CD14-positive monocyte (primary cell): ENCODE data around the gene FBXW12. TPM values are rescaled to one million over a fixed set of nuclear protein-coding genes. Genes with fewer than 3 reads are reported as not detected.

ENCODE experiments used
- DNase-seq, 3 donors: peaks; one replicate each; pipeline ENCODE4 v3.0.0-alpha.2; 2011 to 2022
- H2AFZ ChIP-seq: 2 replicates; pipeline ENCODE4 v1.6.0; 2012; ENCODE audit warnings: mild to moderate bottlenecking, low read depth, low read length, inconsistent platforms; ENCODE audit not compliant: insufficient read depth, poor library complexity, severe bottlenecking
- H3K27ac ChIP-seq, 2 donors: 1 replicate in 1 of 2; 2 replicates in 1 of 2; pipeline ENCODE4 v1.5.1; 2012 to 2013; ENCODE audit warnings: low read length in 2 of 2, control low read depth in 1 of 2, inconsistent platforms in 1 of 2, low read depth in 1 of 2, mild to moderate bottlenecking in 1 of 2
- H3K27me3 ChIP-seq, 2 donors: one replicate each; pipeline versions ENCODE4 v1.6.0 to v1.6.1; 2011 to 2013; ENCODE audit warnings: low read length in 2 of 2; ENCODE audit not compliant: control insufficient read depth in 2 of 2, insufficient read depth in 2 of 2
- H3K36me3 ChIP-seq, 2 donors: replicated peaks in 1 of 2; 1 replicate in 1 of 2; 2 replicates in 1 of 2; pipeline versions ENCODE4 v1.5.1 to v1.6.1; 2012 to 2013; ENCODE audit warnings: low read length in 2 of 2, control low read depth in 1 of 2, inconsistent platforms in 1 of 2, mild to moderate bottlenecking in 1 of 2; ENCODE audit not compliant: insufficient read depth in 2 of 2, control insufficient read depth in 1 of 2
- H3K4me1 ChIP-seq, 2 donors: 1 replicate in 1 of 2; 2 replicates in 1 of 2; pipeline versions ENCODE4 v1.5.1 to v1.6.1; 2012 to 2013; ENCODE audit warnings: low read length in 2 of 2, control low read depth in 1 of 2, inconsistent platforms in 1 of 2, mild to moderate bottlenecking in 1 of 2, moderate library complexity in 1 of 2; ENCODE audit not compliant: insufficient read depth in 2 of 2, control insufficient read depth in 1 of 2
- H3K4me2 ChIP-seq: replicated peaks from 2 replicates; pipeline ENCODE3; 2012; ENCODE audit warnings: low read length, moderate library complexity, mild to moderate bottlenecking; ENCODE audit not compliant: poor library complexity, severe bottlenecking; ENCODE audit errors: extremely low read depth
- H3K4me3 ChIP-seq, 3 experiments: fragments of 200-600 bp in 1 of 3; sonication (generic) in 1 of 3; replicated peaks in 1 of 3; 1 replicate in 2 of 3; 2 replicates in 1 of 3; pipeline ENCODE4 v1.5.1; 2011 to 2013; ENCODE audit warnings: low read length in 3 of 3, mild to moderate bottlenecking in 3 of 3, control low read depth in 2 of 3, low read depth in 2 of 3, inconsistent platforms in 1 of 3, moderate library complexity in 1 of 3
- H3K79me2 ChIP-seq: 2 replicates; pipeline ENCODE4 v1.6.0; 2012; ENCODE audit warnings: mild to moderate bottlenecking, control low read depth, inconsistent platforms, low read length, moderate library complexity; ENCODE audit not compliant: insufficient read depth
- H3K9ac ChIP-seq: 2 replicates; pipeline ENCODE4 v1.6.0; 2017; ENCODE audit warnings: low read length, mild to moderate bottlenecking; ENCODE audit not compliant: insufficient read depth, poor library complexity, severe bottlenecking
- H3K9me3 ChIP-seq, 2 donors: replicated peaks in 1 of 2; 1 replicate in 1 of 2; 2 replicates in 1 of 2; pipeline versions ENCODE4 v1.5.1 to v1.6.1; 2012 to 2013; ENCODE audit warnings: low read length in 2 of 2, control low read depth in 1 of 2; ENCODE audit not compliant: control insufficient read depth in 1 of 2, insufficient read depth in 1 of 2
- H4K20me1 ChIP-seq: 2 replicates; pipeline ENCODE4 v1.6.0; 2012; ENCODE audit warnings: mild to moderate bottlenecking, low read length, control low read depth, moderate library complexity; ENCODE audit not compliant: insufficient read depth
- H3K27ac Mint-ChIP-seq, 7 donors: one replicate each; pipeline ENCODE4 v1.8.0; 2020; ENCODE audit warnings: mild to moderate bottlenecking in 7 of 7, mixed read lengths in 7 of 7, moderate library complexity in 6 of 7, inconsistent platforms in 2 of 7
- H3K27me3 Mint-ChIP-seq, 3 donors: one replicate each; pipeline ENCODE4 v1.8.0; 2021 to 2022; ENCODE audit warnings: low read depth in 3 of 3, mild to moderate bottlenecking in 3 of 3, mixed read lengths in 3 of 3, moderate library complexity in 3 of 3, inconsistent platforms in 1 of 3
- H3K36me3 Mint-ChIP-seq, 2 donors: one replicate each; pipeline ENCODE4 v1.8.0; 2020; ENCODE audit warnings: mixed read lengths in 2 of 2, inconsistent platforms in 1 of 2, mild to moderate bottlenecking in 1 of 2
- H3K4me1 Mint-ChIP-seq: one replicate; pipeline ENCODE4 v1.8.0; 2020; ENCODE audit warnings: mild to moderate bottlenecking, mixed read lengths
- H3K4me3 Mint-ChIP-seq, 2 donors: one replicate each; pipeline ENCODE4 v1.8.0; 2020; ENCODE audit warnings: mild to moderate bottlenecking in 2 of 2, mixed read lengths in 2 of 2, moderate library complexity in 1 of 2
- H3K9me3 Mint-ChIP-seq, 7 donors: one replicate each; pipeline ENCODE4 v1.8.0; 2020 to 2022; ENCODE audit warnings: mixed read lengths in 7 of 7, mild to moderate bottlenecking in 6 of 7, moderate library complexity in 6 of 7, inconsistent platforms in 2 of 7
- WGBS: methylation state at CpG from one replicate; pipeline ENCODE4 v1.1.5; 2013; ENCODE audit warnings: missing lambda C conversion rate; ENCODE audit not compliant: insufficient coverage; 5-methylcytosine and 5-hydroxymethylcytosine counted together
- intact Hi-C, 2 donors: fragments of 100-400 bp; cut with micrococcal nuclease; formaldehyde crosslinking; loops; one replicate each; pipeline versions ENCODE4 v1.15.0 to v1.15.1; 2023
- polyA plus RNA-seq, 3 donors: library from polyadenylated mRNA; depleted of rRNA in 1 of 3; unstranded in 2 of 3; stranded (reverse) in 1 of 3; fragments of 300-500 nt in 2 of 3; fragments of >200 nt in 1 of 3; fragmentation: Illumina TruSeq in 2 of 3; gene quantifications; 1 replicate in 2 of 3; 2 replicates in 1 of 3; pipeline ENCODE4 v1.2.3, GENCODE V29; 2012 to 2021
- TF ChIP-seq, protein P1 (sequence below): fragments of 200-600 bp; IDR thresholded peaks from one replicate; pipeline ENCODE4 v1.8.0; 2022; ENCODE audit warnings: antibody characterized with exemption, mild to moderate bottlenecking

FBXW12 gene
- polyA plus RNA-seq, 3 donors = not detected

DNA sequence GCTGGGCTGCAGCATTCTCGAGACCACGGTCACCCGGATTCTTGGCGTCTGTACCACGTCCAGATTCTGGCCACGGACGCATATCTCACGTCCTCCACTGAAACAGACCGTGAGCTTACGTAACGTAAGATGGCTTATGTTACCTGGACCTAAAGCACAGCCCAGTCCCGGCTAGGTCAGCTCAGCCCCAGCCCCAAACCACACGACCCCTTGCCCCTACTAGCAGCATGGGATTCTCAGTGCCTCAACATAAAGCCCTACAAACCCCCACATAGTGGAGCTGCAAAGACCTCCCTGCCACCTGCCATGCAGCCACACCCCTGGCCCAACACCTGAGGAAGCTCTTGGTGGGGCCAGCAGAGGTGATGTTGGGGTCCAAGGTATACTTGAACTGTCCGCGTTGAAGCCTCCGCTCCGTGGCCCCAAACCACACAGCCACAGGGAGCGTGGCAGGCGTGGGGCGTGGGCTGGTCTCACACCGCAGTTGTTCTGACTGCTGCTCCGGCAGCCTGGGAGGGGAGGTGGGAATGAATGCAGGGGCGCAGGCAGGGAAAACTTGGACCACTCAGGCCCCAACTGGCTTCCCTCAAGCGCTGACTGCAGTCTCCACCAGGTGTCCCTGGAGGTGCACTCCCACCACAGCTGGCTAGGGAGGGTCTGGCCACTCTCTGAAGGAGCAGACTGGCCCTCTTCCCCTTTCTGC is 43.4 kb downstream of the FBXW12 start:
- Mint-ChIP-seq H3K36me3 (no peaks in the 10 kb centered on the region), H3K27ac (no peak overlapping the region), H3K27me3 (peaks cover 0 to 3% (median 0%) of the 10 kb centered on the region in 3 donors), H3K4me1 (no peaks in the 10 kb centered on the region), H3K9me3 (peaks cover 0 to 2% (median 0%) of the 10 kb centered on the region in 7 donors), H3K4me3 (no peak overlapping the region)
- intact Hi-C loops = no loop called here
- Histone ChIP-seq H3K27ac (no peak overlapping the region), H3K9ac (no peak overlapping the region), H3K27me3 (no peaks in the 10 kb centered on the region), H3K36me3 (no peaks in the 10 kb centered on the region), H3K79me2 (no peaks in the 10 kb centered on the region), H2AFZ (no peak overlapping the region), H3K4me3 (no peak overlapping the region), H3K4me1 (no peaks in the 10 kb centered on the region), H3K9me3 (no peaks in the 10 kb centered on the region), H3K4me2 (no peak overlapping the region), H4K20me1 (no peaks in the 10 kb centered on the region)
- DNase-seq = no peak
- TF ChIP-seq, protein P1, sequence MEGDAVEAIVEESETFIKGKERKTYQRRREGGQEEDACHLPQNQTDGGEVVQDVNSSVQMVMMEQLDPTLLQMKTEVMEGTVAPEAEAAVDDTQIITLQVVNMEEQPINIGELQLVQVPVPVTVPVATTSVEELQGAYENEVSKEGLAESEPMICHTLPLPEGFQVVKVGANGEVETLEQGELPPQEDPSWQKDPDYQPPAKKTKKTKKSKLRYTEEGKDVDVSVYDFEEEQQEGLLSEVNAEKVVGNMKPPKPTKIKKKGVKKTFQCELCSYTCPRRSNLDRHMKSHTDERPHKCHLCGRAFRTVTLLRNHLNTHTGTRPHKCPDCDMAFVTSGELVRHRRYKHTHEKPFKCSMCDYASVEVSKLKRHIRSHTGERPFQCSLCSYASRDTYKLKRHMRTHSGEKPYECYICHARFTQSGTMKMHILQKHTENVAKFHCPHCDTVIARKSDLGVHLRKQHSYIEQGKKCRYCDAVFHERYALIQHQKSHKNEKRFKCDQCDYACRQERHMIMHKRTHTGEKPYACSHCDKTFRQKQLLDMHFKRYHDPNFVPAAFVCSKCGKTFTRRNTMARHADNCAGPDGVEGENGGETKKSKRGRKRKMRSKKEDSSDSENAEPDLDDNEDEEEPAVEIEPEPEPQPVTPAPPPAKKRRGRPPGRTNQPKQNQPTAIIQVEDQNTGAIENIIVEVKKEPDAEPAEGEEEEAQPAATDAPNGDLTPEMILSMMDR = no peak
- 97% methylated on average over 20 of the region's 24 CpGs for WGBS

DNA sequence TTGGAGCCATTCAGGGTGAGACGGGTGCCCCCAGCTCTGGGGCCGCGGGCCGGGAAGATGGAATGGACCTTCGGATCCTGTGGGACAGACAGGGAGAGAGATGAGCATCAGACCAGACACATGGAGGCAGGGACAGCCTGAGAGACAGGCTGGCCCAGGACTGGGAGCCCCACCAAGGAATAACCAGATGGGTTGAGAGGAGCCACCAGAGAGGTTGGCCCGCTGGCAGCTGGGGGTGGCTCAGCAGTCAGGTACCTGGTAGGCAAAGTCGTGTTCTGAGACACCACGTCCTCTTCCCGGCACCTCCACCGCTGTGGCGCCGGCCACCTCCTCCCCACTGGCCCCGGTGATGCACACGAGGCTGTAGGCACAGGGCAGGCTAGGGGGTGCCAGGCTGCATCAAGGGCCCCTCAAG is 44.1 kb downstream of the FBXW12 start:
- TF ChIP-seq, protein P1 = no peak

More for the DNA sequence above, 44.1 kb downstream of the FBXW12 start:
- Histone ChIP-seq H3K9ac (no peak overlapping the region), H3K36me3 (no peaks in the 10 kb centered on the region), H3K9me3 (no peaks in the 10 kb centered on the region), H3K4me3 (no peak overlapping the region), H3K4me2 (no peak overlapping the region), H4K20me1 (no peaks in the 10 kb centered on the region), H3K79me2 (no peaks in the 10 kb centered on the region), H3K4me1 (no peaks in the 10 kb centered on the region), H3K27me3 (no peaks in the 10 kb centered on the region), H3K27ac (no peak overlapping the region), H2AFZ (no peak overlapping the region)
- Mint-ChIP-seq H3K4me3 (no peak overlapping the region), H3K36me3 (no peaks in the 10 kb centered on the region), H3K27ac (no peak overlapping the region), H3K4me1 (no peaks in the 10 kb centered on the region), H3K27me3 (peaks cover 0 to 3% (median 0%) of the 10 kb centered on the region in 3 donors), H3K9me3 (peaks cover 0 to 2% (median 0%) of the 10 kb centered on the region in 7 donors)
- 95% methylated on average over 13 of the region's 14 CpGs for WGBS
- no peak for DNase-seq
- intact Hi-C loops = no loop called here
